RWPE2 (cell line): ENCODE measurements around the gene EXOC6.

Experiments
- ATAC-seq: fragments of 200-7000 bp; cut with Tn5 transposase; 3 replicates; pipeline ENCODE4 v1.9.1; 2021; ENCODE audit warnings: low read depth
- DNase-seq: peaks from one replicate; pipeline ENCODE4 v3.0.0-alpha.2; 2020; ENCODE audit warnings: low spot score
- H3K27ac ChIP-seq: fragments of 450-650 bp; 2 replicates; pipeline ENCODE4 v1.5.1; 2017; ENCODE audit warnings: mild to moderate bottlenecking; ENCODE audit not compliant: poor library complexity, severe bottlenecking
- H3K27me3 ChIP-seq: fragments of 250-450 bp; sonication (Bioruptor Pico); 2 replicates; pipeline ENCODE4 v1.5.1; 2021; ENCODE audit warnings: mild to moderate bottlenecking, moderate library complexity; ENCODE audit not compliant: insufficient read depth, poor library complexity, severe bottlenecking
- H3K36me3 ChIP-seq: fragments of 250-450 bp; sonication (Bioruptor Pico); 2 replicates; pipeline ENCODE4 v1.5.1; 2020; ENCODE audit warnings: low read depth, mild to moderate bottlenecking, moderate library complexity
- H3K4me1 ChIP-seq: fragments of 250-450 bp; sonication (Bioruptor Pico); 2 replicates; pipeline ENCODE4 v1.5.1; 2021; ENCODE audit warnings: mild to moderate bottlenecking, moderate library complexity; ENCODE audit not compliant: insufficient read depth, poor library complexity, severe bottlenecking
- H3K4me3 ChIP-seq: fragments of 250-450 bp; sonication (Bioruptor Pico); 2 replicates; pipeline ENCODE4 v1.5.1; 2021; ENCODE audit warnings: mild to moderate bottlenecking, moderate library complexity; ENCODE audit not compliant: severe bottlenecking
- H3K9me3 ChIP-seq: fragments of 250-450 bp; sonication (Bioruptor Pico); 2 replicates; pipeline ENCODE4 v1.5.1; 2021; ENCODE audit warnings: mild to moderate bottlenecking, moderate library complexity; ENCODE audit not compliant: severe bottlenecking
- CTCF ChIP-seq: fragments of 450-650 bp; IDR thresholded peaks from one replicate; pipeline ENCODE4 v1.5.1; 2017; ENCODE audit warnings: mild to moderate bottlenecking, moderate library complexity; ENCODE audit not compliant: poor library complexity, severe bottlenecking

Gene EXOC6

GRCh38 chr10:92920866-92921265 lies 72.5 kb downstream of the EXOC6 start:
- DNase-seq (no peak), ATAC-seq (no peak)
- no peaks in the 10 kb centered on the region for H3K27me3 ChIP-seq
- H3K27ac ChIP-seq = no peak overlapping the region
- H3K36me3 ChIP-seq = no peaks in the 10 kb centered on the region
- H3K4me1 ChIP-seq = no peaks in the 10 kb centered on the region
- peaks cover 5% of the 10 kb centered on the region for H3K9me3 ChIP-seq
- H3K4me3 ChIP-seq = no peak overlapping the region
- no peak for TF ChIP-seq CTCF

GRCh38 chr10:92923416-92923815 lies 75.1 kb downstream of the EXOC6 start:
- H3K4me3 ChIP-seq = no peak overlapping the region
- peaks cover 5% of the 10 kb centered on the region for H3K9me3 ChIP-seq
- no peaks in the 10 kb centered on the region for H3K4me1 ChIP-seq
- no peaks in the 10 kb centered on the region for H3K36me3 ChIP-seq
- no peak overlapping the region for H3K27ac ChIP-seq
- ATAC-seq (no peak), DNase-seq (no peak)
- no peak for TF ChIP-seq CTCF
- no peaks in the 10 kb centered on the region for H3K27me3 ChIP-seq

DNA sequence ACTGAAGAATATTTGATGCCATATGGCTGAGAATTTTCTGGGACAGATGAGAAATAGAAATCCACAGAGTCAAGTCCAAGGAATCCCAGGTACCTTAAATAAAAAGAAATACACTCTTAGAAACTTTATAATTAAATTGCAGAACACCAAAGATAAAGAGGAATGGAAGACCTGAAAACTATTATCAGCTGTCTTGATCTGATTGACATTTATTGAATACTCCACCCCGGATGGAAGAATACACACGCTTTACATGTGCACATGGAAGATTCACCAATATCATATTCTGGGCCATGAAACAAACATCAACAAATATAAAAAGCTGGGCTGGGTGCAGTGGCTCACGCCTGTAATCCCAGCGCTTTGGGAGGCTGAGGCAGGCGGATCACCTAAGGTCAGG lies 81.6 kb downstream of the EXOC6 start:
- no peak for ATAC-seq
- Histone ChIP-seq H3K9me3 (no peaks in the 10 kb centered on the region), H3K36me3 (no peaks in the 10 kb centered on the region), H3K27ac (no peak overlapping the region), H3K27me3 (no peaks in the 10 kb centered on the region), H3K4me3 (no peak overlapping the region), H3K4me1 (no peaks in the 10 kb centered on the region)
- no peak for TF ChIP-seq CTCF
- no peak for DNase-seq

DNA sequence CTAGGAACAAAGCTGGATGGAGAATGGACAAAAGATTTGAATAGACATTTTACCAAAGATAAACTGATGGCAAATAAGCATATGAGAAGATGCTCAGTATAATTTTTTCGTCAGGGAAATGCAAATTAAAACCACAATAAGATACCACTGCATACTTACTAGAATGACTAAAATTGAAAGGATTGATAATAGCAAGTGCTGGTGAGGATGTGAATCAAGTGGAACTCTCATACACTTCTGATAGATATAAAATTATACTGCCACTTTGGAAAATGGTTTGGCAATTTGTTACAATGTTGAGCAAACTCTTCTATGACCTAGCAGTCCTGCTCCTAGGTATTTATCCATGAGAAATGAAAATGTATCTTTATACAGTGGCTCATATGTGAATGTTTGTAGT lies 83.3 kb downstream of the EXOC6 start:
- TF ChIP-seq CTCF = no peak
- ATAC-seq = no peak
- Histone ChIP-seq H3K4me1 (no peaks in the 10 kb centered on the region), H3K36me3 (no peaks in the 10 kb centered on the region; the same call in 1 of the 2 replicates), H3K27me3 (no peaks in the 10 kb centered on the region), H3K4me3 (no peak overlapping the region), H3K27ac (no peak overlapping the region), H3K9me3 (no peaks in the 10 kb centered on the region)
- no peak for DNase-seq

GRCh38 chr10:92937876-92938275 lies 89.6 kb downstream of the EXOC6 start:
- Histone ChIP-seq H3K9me3 (no peaks in the 10 kb centered on the region), H3K4me3 (no peak overlapping the region), H3K4me1 (no peaks in the 10 kb centered on the region), H3K36me3 (peaks cover 3% of the 10 kb centered on the region; the same call in 1 of the 2 replicates), H3K27ac (no peak overlapping the region), H3K27me3 (no peaks in the 10 kb centered on the region)
- DNase-seq (no peak), ATAC-seq (no peak)
- no peak for TF ChIP-seq CTCF
